NCI-H460 (cell line): Measurements from ENCODE around the gene POLD4. TPM values are rescaled to one million over a fixed set of nuclear protein-coding genes. Genes with fewer than 3 reads are reported as not detected.
A peak's percentile ranks its signal among the peaks of the same experiment; 100 is the strongest.
"Not testable (repeated sequence)": the region's sequence is repeated elsewhere in the genome, so short reads cannot be mapped to it uniquely, and the experiment has no call there.

ENCODE experiments used
- DNase-seq: peaks from one replicate; pipeline ENCODE4 v3.0.0-alpha.2; 2016; ENCODE audit warnings: low read depth; ENCODE audit errors: extremely low read depth
- polyA plus RNA-seq: library from polyadenylated mRNA; depleted of rRNA; stranded (reverse); fragments of >200 nt; gene quantifications from 2 replicates; pipeline ENCODE4 v1.2.3, GENCODE V29; 2014; cell fraction: nucleus; rRNA removed
- total RNA-seq: library from RNA; depleted of rRNA; stranded (reverse); fragments of >200 nt; shearing (Covaris generic); gene quantifications from 2 replicates; pipeline ENCODE4 v1.2.3, GENCODE V29; 2014; rRNA removed

POLD4 gene
- total RNA-seq = 62.8 and 75.5 TPM in 2 replicates
- 91.6 and 132 TPM in 2 replicates for polyA plus RNA-seq

- peak; percentile 89 for DNase-seq
Measured at GRCh38 chr11:67353317-67354074, at the start of gene POLD4. Gene POLD4, minus strand, starts transcription at chr11:67353546. Its CDS starts 147 bp downstream, at chr11:67353399.

- not testable (repeated sequence) for DNase-seq
Measured at GRCh38 chr11:67403085-67403484, 49.7 kb upstream of the POLD4 start.

GRCh38 chr11:67402192-67402839 lies 49.0 kb upstream of the POLD4 start:
- DNase-seq = not testable (repeated sequence)

- peak; percentile 75 for DNase-seq
Measured at GRCh38 chr11:67401495-67402191, 48.3 kb upstream of the POLD4 start, which contains the start of gene PPP1CA. Gene PPP1CA, minus strand, starts transcription at chr11:67401858. Its CDS starts 76 bp downstream, at chr11:67401782.

- DNase-seq = no peak
Measured at GRCh38 chr11:67400942-67401494, 47.7 kb upstream of the POLD4 start.

GRCh38 chr11:67400251-67400941 lies 47.0 kb upstream of the POLD4 start:
- DNase-seq = no peak

GRCh38 chr11:67398661-67399563 lies 45.6 kb upstream of the POLD4 start:
- no peak for DNase-seq

- no peak for DNase-seq
Measured at GRCh38 chr11:67397986-67398660, 44.8 kb upstream of the POLD4 start.

- DNase-seq = no peak
Measured at GRCh38 chr11:67397536-67397935, 44.2 kb upstream of the POLD4 start.

- no peak for DNase-seq
Measured at GRCh38 chr11:67396587-67397389, 43.4 kb upstream of the POLD4 start.

GRCh38 chr11:67396259-67396581 lies 42.9 kb upstream of the POLD4 start:
- DNase-seq = no peak

- DNase-seq = no peak
Measured at GRCh38 chr11:67395555-67396258, 42.4 kb upstream of the POLD4 start.

GRCh38 chr11:67393990-67394389 lies 40.6 kb upstream of the POLD4 start:
- DNase-seq = no peak

- no peak for DNase-seq
Measured at GRCh38 chr11:67393437-67393836, 40.1 kb upstream of the POLD4 start.

- DNase-seq = no peak
Measured at GRCh38 chr11:67392183-67392715, 38.9 kb upstream of the POLD4 start.

- peak; percentile 82 for DNase-seq
Measured at GRCh38 chr11:67391304-67392182, 38.2 kb upstream of the POLD4 start, which contains the start of gene RAD9A. Gene RAD9A, plus strand, starts transcription at chr11:67391986. Its CDS starts 59 bp downstream, at chr11:67392045.
